HepG2 (cell line): ENCODE results near the gene CAMK2N2. TPM values are rescaled to one million over a fixed set of nuclear protein-coding genes. Genes with fewer than 3 reads are reported as not detected.
A peak's percentile ranks its signal among the peaks of the same experiment; 100 is the strongest.

Source experiments
- CAMTA2 ChIP-seq: sonication (generic); formaldehyde crosslinking; IDR thresholded peaks from 2 replicates; pipeline ENCODE4 v1.4.0; 2020; ENCODE audit warnings: mild to moderate bottlenecking, missing genetic modification reagents, borderline replicate concordance
- CCDC6 ChIP-seq: sonication (generic); formaldehyde crosslinking; IDR thresholded peaks from 2 replicates; pipeline ENCODE4 v1.8.1; 2022; ENCODE audit warnings: mild to moderate bottlenecking, missing genetic modification reagents, moderate library complexity
- CERS6 ChIP-seq: sonication (generic); formaldehyde crosslinking; IDR thresholded peaks from 2 replicates; pipeline ENCODE4 v1.5.0; 2020; ENCODE audit warnings: missing genetic modification reagents
- CHCHD3 ChIP-seq: sonication (generic); formaldehyde crosslinking; IDR thresholded peaks from 2 replicates; pipeline ENCODE4 v1.8.0; 2022; ENCODE audit warnings: mild to moderate bottlenecking, missing genetic modification reagents, moderate library complexity
- FOXC1 ChIP-seq: sonication (generic); formaldehyde crosslinking; IDR thresholded peaks from 2 replicates; pipeline ENCODE4 v1.8.0; 2022; ENCODE audit warnings: mild to moderate bottlenecking, missing genetic modification reagents, borderline replicate concordance
- KDM5A ChIP-seq: fragments of 200-600 bp; sonication (generic); IDR thresholded peaks from 2 replicates; pipeline ENCODE4 v1.7.0; 2018; ENCODE audit warnings: antibody characterized with exemption, mild to moderate bottlenecking, low read length, borderline replicate concordance
- MLXIP ChIP-seq: sonication (generic); formaldehyde crosslinking; IDR thresholded peaks from 2 replicates; pipeline ENCODE4 v1.9.0; 2021; ENCODE audit warnings: missing genetic modification reagents, borderline replicate concordance
- NCOA1 ChIP-seq: sonication (generic); formaldehyde crosslinking; IDR thresholded peaks from 2 replicates; pipeline ENCODE4 v1.9.0; 2021; ENCODE audit warnings: missing genetic modification reagents
- NFE2L1 ChIP-seq: sonication (generic); formaldehyde crosslinking; IDR thresholded peaks from 2 replicates; pipeline ENCODE4 v1.4.0; 2020; ENCODE audit warnings: missing genetic modification reagents, mild to moderate bottlenecking, borderline replicate concordance
- NFYB ChIP-seq: sonication (generic); formaldehyde crosslinking; IDR thresholded peaks from 2 replicates; pipeline ENCODE4 v1.4.0; 2020; ENCODE audit warnings: missing genetic modification reagents
- PITX1 ChIP-seq: sonication (generic); formaldehyde crosslinking; IDR thresholded peaks from 2 replicates; pipeline ENCODE4 v1.5.1; 2020; ENCODE audit warnings: mild to moderate bottlenecking, missing genetic modification reagents
- TCF7 ChIP-seq: sonication (generic); IDR thresholded peaks from 2 replicates; pipeline ENCODE4 v1.6.1; 2016; ENCODE audit warnings: antibody characterized with exemption, low read depth
- THRA ChIP-seq: sonication (generic); formaldehyde crosslinking; IDR thresholded peaks from 2 replicates; pipeline ENCODE4 v1.4.0; 2020; ENCODE audit warnings: missing genetic modification reagents, borderline replicate concordance
- ZBTB39 ChIP-seq: sonication (generic); formaldehyde crosslinking; IDR thresholded peaks from 2 replicates; pipeline ENCODE4 v1.5.0; 2020; ENCODE audit warnings: missing genetic modification reagents
- ZBTB4 ChIP-seq: sonication (generic); formaldehyde crosslinking; IDR thresholded peaks from 2 replicates; pipeline ENCODE4 v1.4.0; 2020; ENCODE audit warnings: missing genetic modification reagents, mild to moderate bottlenecking, borderline replicate concordance
- polyA plus RNA-seq, 8 experiments: library from polyadenylated mRNA; depleted of rRNA in 3 of 8; stranded (reverse) in 7 of 8; unstranded in 1 of 8; fragments of >200 nt; fragmentation: Illumina TruSeq in 4 of 8; extraction: Trizol in 4 of 8; gene quantifications; 2 replicates each; pipeline versions ENCODE4 v1.2.1 to v1.2.3, GENCODE V29; 2011 to 2016; ENCODE audit warnings: low read depth in 4 of 8, missing spikeins in 1 of 8, mixed read lengths in 1 of 8; ENCODE audit not compliant: insufficient read depth in 1 of 8
- total RNA-seq, 5 experiments: library from RNA; depleted of rRNA; stranded (reverse); fragments of >200 nt; fragmentation: Illumina TruSeq; extraction: Trizol; gene quantifications; 2 replicates each; pipeline ENCODE4 v1.2.3, GENCODE V29; 2016; ENCODE audit warnings: low read depth in 1 of 5

Gene CAMK2N2
- total and polyA plus RNA-seq, 2 of the 13 experiments (the other 11 are each of a cell fraction or from before 2014, with no cell fraction given): 0.12 to 0.27 TPM

GRCh38 chr3:184248454-184249411, 12.6 kb downstream of the CAMK2N2 start, which contains the start of gene ALG3 (continued):
- no peak for TF ChIP-seq CERS6 (CRISPR knock-in tag)
- TF ChIP-seq NFE2L1 (CRISPR knock-in tag): no peak
- no peak for TF ChIP-seq CAMTA2 (CRISPR knock-in tag)
- TF ChIP-seq TCF7: no peak
- TF ChIP-seq PITX1: no peak; the same call in none of the 2 replicates
- no peak for TF ChIP-seq NFYB (CRISPR knock-in tag)
- TF ChIP-seq NCOA1 (CRISPR knock-in tag): no peak
- no peak; the same call in 1 of the 2 replicates for TF ChIP-seq CCDC6 (CRISPR knock-in tag)
- no peak for TF ChIP-seq CHCHD3 (CRISPR knock-in tag)
- peak; percentile 49 for TF ChIP-seq THRA (CRISPR knock-in tag)
- no peak for TF ChIP-seq FOXC1
- TF ChIP-seq ZBTB39 (CRISPR knock-in tag): 0 out of 2 replicates have a peak, but pooled peaks have one; percentile 29
- TF ChIP-seq MLXIP: peak; percentile 64; the same call in 1 of the 2 replicates
- peak; percentile 91 for TF ChIP-seq KDM5A
- TF ChIP-seq ZBTB4 (CRISPR knock-in tag): no peak
